Thyroid gland (tissue), 4 donors: ENCODE measurements around the gene TREH.

Source experiments
- CTCF ChIP-seq, 6 experiments: fragments of 200-600 bp in 3 of 6; fragments of 450-650 bp in 3 of 6; sonication (generic) in 3 of 6; IDR thresholded peaks; one replicate each; pipeline ENCODE4 v1.5.1; 2016 to 2019; ENCODE audit warnings: antibody characterized with exemption in 6 of 6, mild to moderate bottlenecking in 2 of 6, inconsistent platforms in 1 of 6, moderate library complexity in 1 of 6
- POLR2A ChIP-seq, 2 donors: fragments of 450-650 bp; IDR thresholded peaks; one replicate each; pipeline ENCODE4 v1.6.1; 2017; ENCODE audit warnings: antibody characterized with exemption in 2 of 2, mild to moderate bottlenecking in 2 of 2, moderate library complexity in 1 of 2

GRCh38 chr11:118618991-118619375 is 60.5 kb downstream of the TREH start:
- TF ChIP-seq CTCF (IDR thresholded peaks at IDR 0.05) (no peak), POLR2A (IDR thresholded peaks at IDR 0.05) (no peak)
